Stimulated activated CD8-positive, alpha-beta memory T cell treated with anti-CD3 and anti-CD28 coated beads, Interleukin-15, amount 100 ng/mL, for 24 hours (primary cell): ENCODE data around the gene REXO4.

ENCODE experiments used
- DNase-seq: peaks from one replicate; pipeline ENCODE4 v3.0.0-alpha.2; 2020; ENCODE audit warnings: low read depth

REXO4 gene

GRCh38 chr9:133449760-133450159 is 31.9 kb upstream of the REXO4 start:
- DNase-seq, result no peak

GRCh38 chr9:133448487-133448972 is 30.7 kb upstream of the REXO4 start:
- no peak for DNase-seq

GRCh38 chr9:133445293-133445969 is 27.6 kb upstream of the REXO4 start:
- DNase-seq, result no peak

GRCh38 chr9:133443982-133444381 is 26.2 kb upstream of the REXO4 start:
- no peak for DNase-seq

- DNase-seq, result no peak
These were observed 25.4 kb upstream of the REXO4 start for GRCh38 chr9:133443248-133443647.

DNA sequence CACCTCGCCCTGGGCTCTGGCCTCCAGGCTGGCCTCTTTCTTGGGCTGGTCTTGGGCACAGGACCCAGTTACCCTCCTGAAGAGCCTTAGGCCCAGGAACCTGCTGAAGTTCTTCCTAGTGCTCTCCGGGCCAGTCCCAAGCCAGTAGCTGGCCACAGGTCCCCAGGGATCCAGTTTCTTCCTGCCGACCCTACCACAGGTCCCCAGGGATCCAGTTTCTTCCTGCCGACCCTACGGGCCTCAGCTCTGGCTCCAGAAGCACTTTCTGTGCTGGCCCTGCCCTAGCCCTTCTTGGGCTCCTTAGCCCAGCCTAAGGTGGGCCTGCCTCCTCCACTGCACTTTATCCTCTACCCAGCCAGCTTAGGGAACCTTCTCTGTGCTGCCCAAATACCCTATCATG is 23.8 kb upstream of the REXO4 start:
- no peak for DNase-seq

DNA sequence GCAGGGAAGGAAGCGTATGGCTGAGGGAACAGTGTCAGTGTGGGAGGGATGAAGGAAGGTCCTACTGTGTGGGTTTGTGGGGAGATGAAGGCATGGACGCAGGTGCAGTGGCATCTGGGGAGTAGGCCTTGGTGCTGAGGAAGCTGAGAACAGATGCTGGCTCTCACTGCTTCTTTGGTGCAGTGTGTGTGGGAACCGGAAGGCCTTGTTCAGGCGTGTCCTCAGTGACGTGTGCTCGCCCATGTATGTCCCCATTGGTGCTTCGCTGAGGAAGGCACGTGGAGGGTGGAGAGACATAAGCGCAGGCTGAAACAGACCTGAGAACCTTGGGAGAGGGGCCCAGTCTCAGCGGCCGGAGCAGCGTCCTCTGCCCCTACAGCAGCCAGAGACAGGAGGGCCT is 23.1 kb upstream of the REXO4 start:
- DNase-seq, result no peak

DNA sequence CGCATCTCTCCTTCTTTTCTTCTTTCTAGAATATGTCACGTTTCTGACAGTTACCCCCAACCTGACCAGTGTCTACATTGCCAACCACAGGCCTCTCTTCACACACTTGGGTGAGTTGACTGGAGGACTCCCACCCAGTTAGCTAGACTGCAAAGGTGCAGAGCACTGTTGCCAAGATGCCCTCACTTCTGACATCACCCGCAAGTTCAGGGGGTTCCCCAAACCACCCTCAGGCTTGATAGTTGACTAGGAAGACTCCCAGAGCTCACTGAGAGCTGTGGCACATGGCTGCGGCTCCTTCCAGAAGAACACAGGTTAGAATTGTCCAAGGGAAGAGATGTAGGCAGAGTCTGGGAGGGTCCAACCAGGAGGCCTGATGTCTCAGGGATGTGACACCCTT is 21.5 kb upstream of the REXO4 start:
- DNase-seq, result no peak

DNA sequence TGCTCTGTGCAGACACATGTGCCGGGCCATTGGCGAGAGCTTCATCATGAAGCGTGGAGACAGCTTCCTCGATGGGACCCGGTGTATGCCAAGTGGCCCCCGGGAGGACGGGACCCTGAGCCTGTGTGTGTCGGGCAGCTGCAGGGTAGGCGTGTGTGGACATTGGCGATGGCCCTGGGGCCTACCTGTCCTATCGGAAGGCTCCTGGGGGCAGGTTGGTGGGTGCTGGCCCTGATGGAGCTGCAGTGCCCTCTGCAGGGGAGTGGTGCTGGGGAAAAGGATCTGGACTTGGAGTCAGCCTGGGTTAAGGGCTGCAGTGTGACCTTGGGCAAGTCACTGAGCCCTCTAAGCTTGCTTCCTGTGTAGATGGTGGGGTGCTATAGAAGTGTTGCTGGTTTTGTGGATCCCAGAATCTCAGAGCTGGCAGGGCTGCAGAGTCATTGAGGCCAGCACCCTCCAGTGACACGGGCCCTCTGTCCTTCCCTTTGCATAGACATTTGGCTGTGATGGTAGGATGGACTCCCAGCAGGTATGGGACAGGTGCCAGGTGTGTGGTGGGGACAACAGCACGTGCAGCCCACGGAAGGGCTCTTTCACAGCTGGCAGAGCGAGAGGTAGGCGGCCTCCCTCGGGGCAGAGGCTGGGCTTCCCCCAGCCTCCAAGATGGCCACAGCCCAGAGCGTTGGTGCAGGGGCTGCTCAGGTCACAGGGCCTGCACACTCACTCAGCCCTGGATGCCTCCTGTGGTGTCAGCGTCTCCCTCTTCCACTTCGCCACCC is 20.1 kb upstream of the REXO4 start:
- DNase-seq, result no peak

DNA sequence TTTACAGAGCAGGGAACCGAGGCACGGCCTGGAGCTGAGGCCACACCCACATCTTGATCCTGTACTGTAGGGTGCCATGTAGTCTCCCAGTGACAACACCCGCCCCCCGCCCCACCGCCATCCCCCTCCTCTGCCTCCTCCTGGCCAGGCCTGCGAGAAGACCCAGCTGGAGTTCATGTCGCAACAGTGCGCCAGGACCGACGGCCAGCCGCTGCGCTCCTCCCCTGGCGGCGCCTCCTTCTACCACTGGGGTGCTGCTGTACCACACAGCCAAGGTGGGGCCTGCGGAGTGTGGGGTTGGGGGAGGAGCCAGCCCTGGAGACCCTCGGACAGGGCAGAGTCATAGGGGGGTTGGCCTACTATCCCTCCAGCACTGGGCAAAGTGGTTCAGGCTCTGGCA is 18.9 kb upstream of the REXO4 start:
- no peak for DNase-seq

DNA sequence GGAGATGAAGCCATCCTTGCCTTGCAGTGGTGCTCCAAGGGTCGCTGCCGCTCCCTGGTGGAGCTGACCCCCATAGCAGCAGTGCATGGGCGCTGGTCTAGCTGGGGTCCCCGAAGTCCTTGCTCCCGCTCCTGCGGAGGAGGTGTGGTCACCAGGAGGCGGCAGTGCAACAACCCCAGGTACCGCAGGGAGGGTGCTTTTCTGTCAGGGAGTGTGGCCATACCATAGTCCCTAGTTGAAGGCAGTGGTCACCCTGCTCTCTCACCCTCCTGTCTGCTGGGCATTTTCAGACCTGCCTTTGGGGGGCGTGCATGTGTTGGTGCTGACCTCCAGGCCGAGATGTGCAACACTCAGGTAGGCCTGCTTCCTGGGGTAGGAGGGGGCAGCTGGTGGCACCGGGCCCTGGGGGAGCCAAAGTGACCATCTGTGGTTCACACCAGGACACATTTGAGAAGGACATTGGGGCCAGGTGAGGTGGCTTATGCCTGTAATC is 15.6 kb upstream of the REXO4 start:
- no peak for DNase-seq

DNA sequence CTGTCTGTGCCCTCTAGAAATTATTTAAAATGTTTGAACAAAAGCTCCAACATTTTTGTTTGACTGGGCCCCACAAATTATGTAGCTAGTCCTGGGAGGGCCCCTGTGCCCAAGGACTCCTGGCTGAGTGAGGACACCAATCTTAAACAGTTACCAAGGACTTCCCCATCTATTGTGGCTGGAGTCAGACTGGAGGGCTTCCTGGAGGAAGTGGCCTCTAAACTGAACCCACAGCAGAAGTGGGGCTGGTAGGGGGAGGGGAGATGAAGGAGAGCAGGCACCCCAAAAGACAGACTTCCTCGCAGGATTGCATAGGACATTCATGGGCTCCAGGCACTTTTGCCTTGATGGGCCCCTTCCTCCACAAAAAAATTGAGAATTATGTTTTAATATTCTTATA is 12.4 kb upstream of the REXO4 start:
- DNase-seq, result no peak

- DNase-seq, result no peak
These were observed 11.9 kb upstream of the REXO4 start for GRCh38 chr9:133429641-133430161.

- no peak for DNase-seq
These were observed 11.4 kb upstream of the REXO4 start for GRCh38 chr9:133429214-133429613.

DNA sequence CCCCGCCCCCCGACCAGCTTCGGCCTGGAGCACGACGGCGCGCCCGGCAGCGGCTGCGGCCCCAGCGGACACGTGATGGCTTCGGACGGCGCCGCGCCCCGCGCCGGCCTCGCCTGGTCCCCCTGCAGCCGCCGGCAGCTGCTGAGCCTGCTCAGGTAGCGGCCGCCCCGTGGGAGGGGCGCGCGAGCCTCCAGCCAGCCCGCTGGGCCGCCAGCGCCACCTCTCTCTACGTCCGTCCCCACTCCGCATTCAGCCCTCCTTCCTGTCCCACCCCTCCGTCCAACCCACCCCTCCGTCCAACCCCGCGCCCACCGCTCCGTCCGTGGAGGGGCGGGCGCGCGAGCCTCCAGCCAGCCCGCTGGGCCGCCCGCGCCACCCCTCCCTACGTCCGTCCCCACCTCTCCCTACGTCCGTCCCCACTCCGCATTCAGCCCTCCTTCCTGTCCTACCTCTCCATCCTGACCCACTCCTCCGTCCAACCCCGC is 10.8 kb upstream of the REXO4 start:
- no peak for DNase-seq

DNA sequence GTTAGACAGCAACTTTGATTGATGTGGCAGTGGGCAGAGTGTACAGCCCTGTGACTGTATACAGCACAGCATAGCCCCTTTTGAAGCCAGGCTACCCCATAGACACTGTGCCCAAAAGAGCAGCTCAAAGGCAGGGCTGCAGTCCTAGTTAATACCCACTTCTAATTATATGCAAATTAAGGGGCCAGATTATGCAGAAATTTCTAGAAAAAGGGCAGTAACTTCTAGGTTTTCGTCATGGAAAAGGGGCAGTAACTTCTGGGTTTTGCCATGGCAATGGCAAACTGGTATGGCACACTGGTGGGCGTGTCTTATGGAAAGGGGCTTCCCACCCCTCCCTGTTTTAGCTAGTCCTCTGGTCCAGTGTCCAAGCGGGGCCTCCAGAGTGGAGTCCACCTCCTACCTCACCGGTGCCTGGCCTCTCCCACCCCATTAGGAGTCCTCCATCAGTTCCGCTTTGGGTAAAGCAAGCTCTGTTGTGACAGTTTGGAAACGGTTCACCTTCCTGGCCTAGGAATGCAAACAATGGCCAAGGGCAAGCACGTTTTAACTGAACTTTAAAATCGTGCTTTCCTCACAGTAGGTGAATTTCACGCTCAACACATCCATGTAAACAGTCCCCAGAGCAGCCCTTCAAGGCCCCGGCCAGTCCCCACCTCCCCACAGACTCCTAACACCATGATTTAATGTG is 10.0 kb upstream of the REXO4 start:
- no peak for DNase-seq

DNA sequence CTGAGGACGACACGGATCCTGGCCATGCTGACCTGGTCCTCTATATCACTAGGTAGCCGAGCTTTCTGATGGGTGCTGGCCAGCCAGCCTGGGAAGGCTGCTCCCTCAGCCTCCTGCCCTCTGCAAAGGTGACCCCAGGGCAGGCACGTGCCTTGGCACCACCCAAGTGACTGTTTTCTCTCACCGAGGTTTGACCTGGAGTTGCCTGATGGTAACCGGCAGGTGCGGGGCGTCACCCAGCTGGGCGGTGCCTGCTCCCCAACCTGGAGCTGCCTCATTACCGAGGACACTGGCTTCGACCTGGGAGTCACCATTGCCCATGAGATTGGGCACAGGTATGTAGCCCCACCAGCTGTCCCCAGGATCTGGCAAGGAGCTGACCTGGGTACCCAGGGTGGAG is 8.2 kb upstream of the REXO4 start:
- no peak for DNase-seq

- no peak for DNase-seq
These were observed 7.3 kb upstream of the REXO4 start for GRCh38 chr9:133425049-133425632.

GRCh38 chr9:133424187-133424586 is 6.4 kb upstream of the REXO4 start:
- DNase-seq, result no peak

DNA sequence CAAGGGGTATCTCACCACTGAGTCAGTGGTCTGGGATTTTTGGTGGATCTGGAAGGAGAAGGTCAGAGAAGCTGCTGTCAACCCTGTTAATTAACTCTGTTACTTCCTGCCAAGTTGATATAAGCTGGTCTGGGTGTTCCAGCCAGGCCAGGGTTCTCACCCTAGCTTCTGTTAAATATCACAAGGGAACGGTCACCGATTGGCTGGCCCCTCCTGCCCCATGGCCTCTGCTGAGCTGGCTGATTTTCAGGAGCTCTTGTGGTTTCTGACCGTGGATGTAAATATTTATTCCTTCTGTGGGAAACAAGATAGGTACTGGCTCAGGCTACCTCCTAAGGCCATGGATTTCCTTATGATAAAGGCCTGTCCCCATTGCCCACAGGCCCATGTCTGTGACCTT is 5.4 kb upstream of the REXO4 start:
- no peak for DNase-seq

GRCh38 chr9:133421615-133422542 is 4.1 kb upstream of the REXO4 start, which contains the start of gene ADAMTS13:
Gene ADAMTS13, plus strand, starts transcription at chr9:133422367. Its CDS starts 77 bp downstream, at chr9:133422444.
- no peak for DNase-seq
